Gastrocnemius medialis (tissue), 4 donors: ENCODE data around the gene ADD1. TPM values are rescaled to one million over a fixed set of nuclear protein-coding genes. Genes with fewer than 3 reads are reported as not detected.

Source experiments
- ATAC-seq, 2 donors: fragments of 150-250 bp; one replicate each; pipeline ENCODE4 v1.9.1; 2016
- DNase-seq, 2 donors: peaks; one replicate each; pipeline ENCODE4 v3.0.0-alpha.2; 2019
- H3K27ac ChIP-seq, 4 donors: fragments of 200-600 bp; sonication (generic); 1 replicate in 1 of 4; 2 replicates in 3 of 4; pipeline ENCODE4 v1.5.1; 2016 to 2018; ENCODE audit warnings: mild to moderate bottlenecking in 2 of 4, moderate library complexity in 1 of 4
- H3K27me3 ChIP-seq, 3 donors: fragments of 200-600 bp; sonication (generic) in 2 of 3; 1 replicate in 1 of 3; 2 replicates in 2 of 3; pipeline versions ENCODE4 v1.5.1 to v1.6.0; 2016 to 2019; ENCODE audit warnings: mild to moderate bottlenecking in 1 of 3, moderate library complexity in 1 of 3
- H3K36me3 ChIP-seq, 2 donors: fragments of 200-600 bp; sonication (generic) in 1 of 2; one replicate each; pipeline ENCODE4 v1.5.1; 2017 to 2018
- H3K4me1 ChIP-seq, 2 donors: fragments of 200-600 bp; sonication (generic) in 1 of 2; one replicate each; pipeline ENCODE4 v1.5.1; 2016 to 2017; ENCODE audit warnings: mild to moderate bottlenecking in 2 of 2
- H3K4me3 ChIP-seq, 4 donors: fragments of 200-600 bp; sonication (generic) in 3 of 4; 1 replicate in 1 of 4; 2 replicates in 3 of 4; pipeline ENCODE4 v1.5.1; 2016 to 2019; ENCODE audit warnings: mild to moderate bottlenecking in 2 of 4
- H3K9me3 ChIP-seq, 3 donors: fragments of 200-600 bp; sonication (generic) in 2 of 3; 1 replicate in 1 of 3; 2 replicates in 2 of 3; pipeline ENCODE4 v1.5.1; 2016 to 2019
- CTCF ChIP-seq, 5 experiments: fragments of 450-650 bp in 3 of 5; fragments of 200-600 bp in 2 of 5; sonication (generic) in 2 of 5; IDR thresholded peaks in 4 of 5; conservative IDR thresholded peaks in 1 of 5; 1 replicate in 4 of 5; 2 replicates in 1 of 5; pipeline ENCODE4 v1.5.1; 2016 to 2019; ENCODE audit warnings: antibody characterized with exemption in 5 of 5, mild to moderate bottlenecking in 3 of 5, moderate library complexity in 3 of 5
- POLR2A ChIP-seq, 2 donors: fragments of 450-650 bp; IDR thresholded peaks; one replicate each; pipeline ENCODE4 v1.6.1; 2017; ENCODE audit warnings: antibody characterized with exemption in 2 of 2, mild to moderate bottlenecking in 2 of 2, moderate library complexity in 2 of 2
- in situ Hi-C, 4 donors: fragments of 200-750 bp; cut with MboI; loops; one replicate each; pipeline versions ENCODE4 v1.15.0 to v1.8.0; 2017; ENCODE audit warnings: low sequenced_read_pairs in 4 of 4
- intact Hi-C: fragments of 100-400 bp; cut with DNase I; formaldehyde crosslinking; loops from one replicate; pipeline ENCODE4 v1.15.1; 2023; ENCODE audit warnings: low total_unique reads
- total RNA-seq, 4 donors: library from RNA; depleted of rRNA; stranded (reverse); fragments of >200 nt; gene quantifications; one replicate each; pipeline versions ENCODE4 v1.1.0 to v1.2.3, GENCODE V29; 2016

ADD1 gene
- total RNA-seq, 4 donors from 2014 or later: 144 to 255 (median 178) TPM

- Histone ChIP-seq H3K27ac (no peak overlapping the region), H3K4me3 (no peak overlapping the region), H3K9me3 (no peaks in the 10 kb centered on the region), H3K27me3 (no peaks in the 10 kb centered on the region), H3K36me3 (no peaks in the 10 kb centered on the region), H3K4me1 (peaks cover 39 to 40% of the 10 kb centered on the region in 2 donors)
- ATAC-seq (no peak), DNase-seq (peak in 1 of 2 donors; percentile 8)
- TF ChIP-seq POLR2A (IDR thresholded peaks at IDR 0.05) (no peak), CTCF (IDR thresholded peaks at IDR 0.05 in 4 of 5, conservative IDR thresholded peaks at IDR 0.05 in 1 of 5) (no peak)
- in situ Hi-C loops (no loop called here), intact Hi-C loops (no loop called here)
These were observed 47.5 kb upstream of the ADD1 start for GRCh38 chr4:2795893-2796848.

GRCh38 chr4:2796849-2797544, 46.6 kb upstream of the ADD1 start:
- peak in 1 of 2 donors; percentile 8 for DNase-seq

GRCh38 chr4:2797545-2798305, 45.9 kb upstream of the ADD1 start:
- Histone ChIP-seq H3K27ac (peak overlapping the region; percentile 54 to 59 (median 54)), H3K27me3 (no peaks in the 10 kb centered on the region), H3K9me3 (no peaks in the 10 kb centered on the region), H3K4me1 (peaks cover 48 to 50% of the 10 kb centered on the region in 2 donors), H3K36me3 (no peaks in the 10 kb centered on the region), H3K4me3 (no peak overlapping the region)
- in situ Hi-C loops (no loop called here), intact Hi-C loops (no loop called here)
- ATAC-seq: no peak
- DNase-seq: peak in 1 of 2 donors; percentile 8
- TF ChIP-seq CTCF (IDR thresholded peaks at IDR 0.05 in 4 of 5, conservative IDR thresholded peaks at IDR 0.05 in 1 of 5) (no peak), POLR2A (IDR thresholded peaks at IDR 0.05) (no peak)

More at GRCh38 chr4:2796849-2797544, 46.6 kb upstream of the ADD1 start:
- no peak for ATAC-seq
- no peak for TF ChIP-seq CTCF (IDR thresholded peaks at IDR 0.05 in 4 of 5, conservative IDR thresholded peaks at IDR 0.05 in 1 of 5)
- H3K36me3 ChIP-seq: no peaks in the 10 kb centered on the region
- H3K27me3 ChIP-seq: no peaks in the 10 kb centered on the region
- H3K9me3 ChIP-seq: no peaks in the 10 kb centered on the region
- H3K27ac ChIP-seq: no peak overlapping the region
- intact Hi-C loops (no loop called here), in situ Hi-C loops (no loop called here)
- no peak overlapping the region for H3K4me3 ChIP-seq
- H3K4me1 ChIP-seq: peaks cover 47 to 48% of the 10 kb centered on the region in 2 donors

- no peaks in the 10 kb centered on the region for H3K9me3 ChIP-seq
- ATAC-seq (peak in 1 of 2 donors; percentile 29), DNase-seq (peak in 1 of 2 donors; percentile 55)
- in situ Hi-C loops (no loop called here), intact Hi-C loops (no loop called here)
- H3K27ac ChIP-seq: peak overlapping the region; percentile 54 to 64 (median 57)
- H3K36me3 ChIP-seq: no peaks in the 10 kb centered on the region
- H3K27me3 ChIP-seq: no peaks in the 10 kb centered on the region
- no peak for TF ChIP-seq CTCF (IDR thresholded peaks at IDR 0.05 in 4 of 5, conservative IDR thresholded peaks at IDR 0.05 in 1 of 5)
- peaks cover 46 to 48% of the 10 kb centered on the region in 2 donors for H3K4me1 ChIP-seq
- H3K4me3 ChIP-seq: peak overlapping the region in 2 of 4 donors; percentile 11 to 19
These were observed 45.0 kb upstream of the ADD1 start for GRCh38 chr4:2798399-2799223.
